Measurements from ENCODE around the gene ARCN1.
A peak's percentile ranks its signal among the peaks of the same experiment; 100 is the strongest.

Gene ARCN1

GRCh38 chr11:118572061-118572980 is at the start of gene ARCN1:
ARCN1 (plus strand) TSS chr11:118572409; CDS start chr11:118572548, 139 bp downstream.
- DNase-seq: peak; percentile 71
- TF ChIP-seq CTCF (IDR thresholded peaks at IDR 0.05): no peak
- peak within 1 kb of the TSS; percentile 98 for H3K4me3 Mint-ChIP-seq
- peaks cover 5% of the 10 kb centered on the region for H3K36me3 Mint-ChIP-seq (ENCODE audit: low read depth)
- H3K27me3 Mint-ChIP-seq (ENCODE audit: low read depth, poor library complexity): no peaks in the 10 kb centered on the region
- H3K9me3 Mint-ChIP-seq: no peaks in the 10 kb centered on the region
- H3K27ac Mint-ChIP-seq: peak within 1 kb of the TSS; percentile 97
- H3K4me1 Mint-ChIP-seq: peaks cover 35% of the 10 kb centered on the region

- Mint-ChIP-seq H3K27ac (peak overlapping the region; percentile 8), H3K4me3 (no peak overlapping the region), H3K4me1 (peaks cover 23% of the 10 kb centered on the region), H3K36me3 (ENCODE audit: low read depth) (peaks cover 53% of the 10 kb centered on the region), H3K9me3 (no peaks in the 10 kb centered on the region), H3K27me3 (ENCODE audit: low read depth, poor library complexity) (no peaks in the 10 kb centered on the region)
- TF ChIP-seq CTCF (IDR thresholded peaks at IDR 0.05): peak; percentile 25
- peak; percentile 21 for DNase-seq
Measured at GRCh38 chr11:118522571-118523072, 49.6 kb upstream of the ARCN1 start.

- Mint-ChIP-seq H3K27me3 (ENCODE audit: low read depth, poor library complexity) (peaks cover 5% of the 10 kb centered on the region), H3K4me3 (no peak overlapping the region), H3K36me3 (ENCODE audit: low read depth) (peaks cover 52% of the 10 kb centered on the region), H3K27ac (no peak overlapping the region), H3K4me1 (peaks cover 27% of the 10 kb centered on the region), H3K9me3 (no peaks in the 10 kb centered on the region)
- no peak for TF ChIP-seq CTCF (IDR thresholded peaks at IDR 0.05)
- no peak for DNase-seq
Measured at GRCh38 chr11:118524356-118524755, 47.9 kb upstream of the ARCN1 start.

- TF ChIP-seq CTCF (IDR thresholded peaks at IDR 0.05): no peak
- Mint-ChIP-seq H3K27ac (peak overlapping the region; percentile 92), H3K4me3 (no peak overlapping the region), H3K27me3 (ENCODE audit: low read depth, poor library complexity) (peaks cover 11% of the 10 kb centered on the region), H3K4me1 (peaks cover 33% of the 10 kb centered on the region), H3K9me3 (no peaks in the 10 kb centered on the region), H3K36me3 (ENCODE audit: low read depth) (peaks cover 46% of the 10 kb centered on the region)
- no peak for DNase-seq
Measured at GRCh38 chr11:118524757-118525470, 47.3 kb upstream of the ARCN1 start.

GRCh38 chr11:118526688-118527087 is 45.5 kb upstream of the ARCN1 start:
- H3K27me3 Mint-ChIP-seq (ENCODE audit: low read depth, poor library complexity): peaks cover 12% of the 10 kb centered on the region
- no peaks in the 10 kb centered on the region for H3K9me3 Mint-ChIP-seq
- no peak overlapping the region for H3K27ac Mint-ChIP-seq
- peaks cover 38% of the 10 kb centered on the region for H3K4me1 Mint-ChIP-seq
- H3K36me3 Mint-ChIP-seq (ENCODE audit: low read depth): peaks cover 35% of the 10 kb centered on the region
- no peak for DNase-seq
- no peak for TF ChIP-seq CTCF (IDR thresholded peaks at IDR 0.05)
- H3K4me3 Mint-ChIP-seq: no peak overlapping the region

Data from nephron progenitor cell (in vitro differentiated cells).